ENCODE measurements around the gene CAPZB. TPM values are rescaled to one million over a fixed set of nuclear protein-coding genes. Genes with fewer than 3 reads are reported as not detected.

The CAPZB gene
- total RNA-seq, 3 donors from 2014 or later (not counting 1 experiment from before 2014, with no cell fraction given): 369 to 393 (median 375) TPM

DNA sequence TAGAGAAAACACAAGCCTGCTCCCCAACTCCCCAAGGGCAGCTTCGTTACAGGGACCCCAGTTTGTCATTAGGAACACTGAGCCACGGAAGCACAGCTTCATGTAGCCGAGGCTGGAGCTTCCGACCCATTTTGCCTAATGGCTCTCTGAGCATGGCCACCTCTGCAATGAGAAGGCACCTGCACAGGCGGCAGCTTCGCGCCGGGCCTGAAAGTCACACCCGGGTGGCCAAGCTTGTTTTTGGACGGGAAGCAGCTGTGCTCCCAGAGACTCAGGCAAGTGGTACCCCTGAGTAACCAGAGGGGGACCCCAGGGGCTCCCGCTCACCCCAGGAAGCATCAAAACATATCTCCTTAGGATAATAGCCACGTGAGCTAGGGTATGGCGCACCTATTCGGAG lies 92.3 kb downstream of the CAPZB start:
- H3K4me3 Mint-ChIP-seq: no peak overlapping the region
- no peaks in the 10 kb centered on the region for H3K36me3 Mint-ChIP-seq
- Histone ChIP-seq H3K36me3 (ENCODE audit: control insufficient read depth, insufficient read depth, low read length) (peaks cover 5% of the 10 kb centered on the region), H3K9me3 (ENCODE audit: control insufficient read depth, insufficient read depth, low read length) (no peaks in the 10 kb centered on the region), H3K27me3 (ENCODE audit: control insufficient read depth, insufficient read depth, low read length) (no peaks in the 10 kb centered on the region), H3K27ac (ENCODE audit: low read length) (peak overlapping the region; percentile 26), H3K4me1 (ENCODE audit: control insufficient read depth, insufficient read depth, low read length) (peaks cover 53% of the 10 kb centered on the region), H3K4me3 (ENCODE audit: low read length) (no peak overlapping the region)
- H3K9me3 Mint-ChIP-seq: no peaks in the 10 kb centered on the region
- intact Hi-C loops (cut with micrococcal nuclease): loop anchor here (5.0 kb wide), 3 partner anchors 69 to 204 kb away; a partner anchor contains a TSS
- WGBS (ENCODE audit: insufficient coverage): 74% methylated on average over 14 of the region's 14 CpGs
- ATAC-seq (no peak), DNase-seq (no peak)
- H3K27me3 Mint-ChIP-seq (ENCODE audit: low read depth in 2 of 2): no peaks in the 10 kb centered on the region
- peaks cover 57 to 78% of the 10 kb centered on the region in 2 donors for H3K4me1 Mint-ChIP-seq
- TF ChIP-seq, protein P1, sequence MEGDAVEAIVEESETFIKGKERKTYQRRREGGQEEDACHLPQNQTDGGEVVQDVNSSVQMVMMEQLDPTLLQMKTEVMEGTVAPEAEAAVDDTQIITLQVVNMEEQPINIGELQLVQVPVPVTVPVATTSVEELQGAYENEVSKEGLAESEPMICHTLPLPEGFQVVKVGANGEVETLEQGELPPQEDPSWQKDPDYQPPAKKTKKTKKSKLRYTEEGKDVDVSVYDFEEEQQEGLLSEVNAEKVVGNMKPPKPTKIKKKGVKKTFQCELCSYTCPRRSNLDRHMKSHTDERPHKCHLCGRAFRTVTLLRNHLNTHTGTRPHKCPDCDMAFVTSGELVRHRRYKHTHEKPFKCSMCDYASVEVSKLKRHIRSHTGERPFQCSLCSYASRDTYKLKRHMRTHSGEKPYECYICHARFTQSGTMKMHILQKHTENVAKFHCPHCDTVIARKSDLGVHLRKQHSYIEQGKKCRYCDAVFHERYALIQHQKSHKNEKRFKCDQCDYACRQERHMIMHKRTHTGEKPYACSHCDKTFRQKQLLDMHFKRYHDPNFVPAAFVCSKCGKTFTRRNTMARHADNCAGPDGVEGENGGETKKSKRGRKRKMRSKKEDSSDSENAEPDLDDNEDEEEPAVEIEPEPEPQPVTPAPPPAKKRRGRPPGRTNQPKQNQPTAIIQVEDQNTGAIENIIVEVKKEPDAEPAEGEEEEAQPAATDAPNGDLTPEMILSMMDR (IDR thresholded peaks at IDR 0.05): no peak
- peak overlapping the region; percentile 94 to 96 for H3K27ac Mint-ChIP-seq

DNA sequence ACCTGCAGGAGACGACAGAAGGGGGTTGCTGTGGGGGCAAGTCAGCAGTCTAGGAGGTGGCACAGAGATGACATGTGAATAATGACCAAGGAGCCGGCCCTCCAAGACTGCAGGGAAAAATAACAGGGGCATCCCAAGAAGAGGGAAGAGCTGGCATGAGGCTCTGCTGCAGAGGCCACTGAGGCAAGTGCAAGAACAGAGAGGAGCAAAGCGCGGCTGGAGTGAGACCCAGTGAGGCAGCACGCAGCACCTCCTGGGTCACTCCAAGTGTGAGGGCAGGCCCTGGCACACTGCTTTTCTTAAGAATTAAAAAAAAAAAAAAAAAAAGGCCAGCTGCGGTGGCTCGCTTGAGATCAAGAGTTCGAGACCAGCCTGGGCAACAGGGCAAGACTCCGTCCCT lies 93.1 kb downstream of the CAPZB start:
- intact Hi-C loops (cut with micrococcal nuclease): loop anchor here (5.0 kb wide), 3 partner anchors 70 to 205 kb away; a partner anchor contains a TSS
- H3K36me3 Mint-ChIP-seq: no peaks in the 10 kb centered on the region
- Histone ChIP-seq H3K9me3 (ENCODE audit: control insufficient read depth, insufficient read depth, low read length) (no peaks in the 10 kb centered on the region), H3K27ac (ENCODE audit: low read length) (peak overlapping the region; percentile 56), H3K4me3 (ENCODE audit: low read length) (no peak overlapping the region), H3K36me3 (ENCODE audit: control insufficient read depth, insufficient read depth, low read length) (no peaks in the 10 kb centered on the region), H3K27me3 (ENCODE audit: control insufficient read depth, insufficient read depth, low read length) (no peaks in the 10 kb centered on the region), H3K4me1 (ENCODE audit: control insufficient read depth, insufficient read depth, low read length) (peaks cover 54% of the 10 kb centered on the region)
- H3K27me3 Mint-ChIP-seq (ENCODE audit: low read depth in 2 of 2): no peaks in the 10 kb centered on the region
- H3K4me3 Mint-ChIP-seq: peak overlapping the region; percentile 90
- WGBS (ENCODE audit: insufficient coverage): 71% methylated on average over 5 of the region's 9 CpGs
- peak overlapping the region; percentile 94 to 96 for H3K27ac Mint-ChIP-seq
- peaks cover 58 to 80% of the 10 kb centered on the region in 2 donors for H3K4me1 Mint-ChIP-seq
- no peaks in the 10 kb centered on the region for H3K9me3 Mint-ChIP-seq
- TF ChIP-seq, protein P1 (IDR thresholded peaks at IDR 0.05): no peak
- no peak for ATAC-seq
- DNase-seq: no peak

DNA sequence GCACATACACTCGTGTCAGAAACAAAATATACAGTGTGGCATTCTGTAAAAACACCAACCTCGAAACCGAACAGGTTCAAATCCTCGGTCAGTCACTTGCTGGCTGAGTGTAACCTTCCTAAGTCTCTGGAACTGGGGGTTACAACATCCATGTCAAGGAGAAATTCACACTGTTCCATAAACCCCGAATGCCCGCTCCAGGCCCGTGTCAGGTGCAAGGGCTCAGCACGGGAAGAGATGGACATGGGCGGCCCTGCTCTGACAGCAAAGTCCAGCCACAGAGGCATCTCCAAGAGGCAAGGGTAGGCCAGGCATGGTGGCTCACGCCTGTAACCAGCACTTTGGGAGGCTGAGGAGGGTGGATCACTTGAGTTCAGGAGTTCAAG lies 93.8 kb downstream of the CAPZB start:
- Mint-ChIP-seq H3K9me3 (no peaks in the 10 kb centered on the region), H3K4me1 (peaks cover 60 to 83% of the 10 kb centered on the region in 2 donors), H3K4me3 (peak overlapping the region; percentile 90), H3K27ac (peak overlapping the region; percentile 94 to 96), H3K27me3 (ENCODE audit: low read depth in 2 of 2) (no peaks in the 10 kb centered on the region), H3K36me3 (no peaks in the 10 kb centered on the region)
- no peak for DNase-seq
- WGBS (ENCODE audit: insufficient coverage): 32% methylated on average over 10 of the region's 10 CpGs
- no peak for ATAC-seq
- TF ChIP-seq, protein P1 (IDR thresholded peaks at IDR 0.05): no peak
- Histone ChIP-seq H3K4me1 (ENCODE audit: control insufficient read depth, insufficient read depth, low read length) (peaks cover 56% of the 10 kb centered on the region), H3K36me3 (ENCODE audit: control insufficient read depth, insufficient read depth, low read length) (no peaks in the 10 kb centered on the region), H3K27me3 (ENCODE audit: control insufficient read depth, insufficient read depth, low read length) (no peaks in the 10 kb centered on the region), H3K9me3 (ENCODE audit: control insufficient read depth, insufficient read depth, low read length) (no peaks in the 10 kb centered on the region), H3K4me3 (ENCODE audit: low read length) (peak overlapping the region; percentile 11), H3K27ac (ENCODE audit: low read length) (peak overlapping the region; percentile 56)
- intact Hi-C loops (cut with micrococcal nuclease): loop anchor here (1.0 to 5.0 kb wide), 5 partner anchors 71 to 262 kb away; a partner anchor contains a TSS
